MCF 10A (cell line): ENCODE results near the gene VNN1. TPM values are rescaled to one million over a fixed set of nuclear protein-coding genes. Genes with fewer than 3 reads are reported as not detected.

Experiments
- BruUV-seq: library from RNA; stranded (reverse); fragments of 400-500 nt; replicated peaks from 2 replicates; lab custom pipeline; 2021; lab: Mats Ljungman, UMichigan
- CTCF ChIA-PET: fragments of 300-600 bp; sonication (Branson Sonifier 250); formaldehyde crosslinking; extraction: SDS; loops from one replicate; lab custom pipeline; 2021; ENCODE audit warnings: antibody characterized with exemption, inconsistent platforms; lab: Yijun Ruan, JAX
- POLR2A ChIA-PET: fragments of 300-600, 350-650 bp; sonication (Branson Sonifier 250); formaldehyde crosslinking; extraction: SDS; loops from one replicate; lab custom pipeline; 2020; ENCODE audit warnings: antibody characterized with exemption, inconsistent platforms; lab: Yijun Ruan, JAX
- DNase-seq: peaks from one replicate; pipeline ENCODE4 v3.0.0-alpha.2; 2018; ENCODE audit not compliant: unreplicated experiment
- H3K27ac Mint-ChIP-seq: one replicate; pipeline ENCODE4 v1.8.0; 2022; ENCODE audit warnings: mild to moderate bottlenecking, low read depth, mixed read lengths; ENCODE audit not compliant: unreplicated experiment
- H3K27me3 Mint-ChIP-seq: one replicate; pipeline ENCODE4 v1.8.0; 2022; ENCODE audit warnings: mixed read lengths; ENCODE audit not compliant: insufficient read depth, unreplicated experiment
- H3K36me3 Mint-ChIP-seq: one replicate; pipeline ENCODE4 v1.8.0; 2022; ENCODE audit warnings: mild to moderate bottlenecking, moderate library complexity, mixed read lengths; ENCODE audit not compliant: insufficient read depth, unreplicated experiment
- H3K4me1 Mint-ChIP-seq: one replicate; pipeline ENCODE4 v1.8.0; 2022; ENCODE audit warnings: mixed read lengths; ENCODE audit not compliant: insufficient read depth, unreplicated experiment
- H3K4me3 Mint-ChIP-seq: one replicate; pipeline ENCODE4 v1.8.0; 2022; ENCODE audit warnings: mild to moderate bottlenecking, moderate library complexity, mixed read lengths; ENCODE audit not compliant: unreplicated experiment
- H3K9me3 Mint-ChIP-seq: one replicate; pipeline ENCODE4 v1.8.0; 2022; ENCODE audit warnings: mixed read lengths; ENCODE audit not compliant: unreplicated experiment
- intact Hi-C: fragments of 100-400 bp; cut with micrococcal nuclease; formaldehyde crosslinking; loops from 2 replicates; pipeline ENCODE4 v1.14.1; 2022
- total RNA-seq: library from RNA; stranded (reverse); gene quantifications from 2 replicates; pipeline ENCODE4 v1.2.3, GENCODE V29; 2022
- TF ChIP-seq, protein P1 (sequence below): fragments of 200-600 bp; IDR thresholded peaks from one replicate; pipeline ENCODE4 v1.8.0; 2022; ENCODE audit warnings: antibody characterized with exemption, mild to moderate bottlenecking; ENCODE audit not compliant: unreplicated experiment

The VNN1 gene
- total RNA-seq, 1 experiment from 2014 or later: 3.5 TPM

DNA sequence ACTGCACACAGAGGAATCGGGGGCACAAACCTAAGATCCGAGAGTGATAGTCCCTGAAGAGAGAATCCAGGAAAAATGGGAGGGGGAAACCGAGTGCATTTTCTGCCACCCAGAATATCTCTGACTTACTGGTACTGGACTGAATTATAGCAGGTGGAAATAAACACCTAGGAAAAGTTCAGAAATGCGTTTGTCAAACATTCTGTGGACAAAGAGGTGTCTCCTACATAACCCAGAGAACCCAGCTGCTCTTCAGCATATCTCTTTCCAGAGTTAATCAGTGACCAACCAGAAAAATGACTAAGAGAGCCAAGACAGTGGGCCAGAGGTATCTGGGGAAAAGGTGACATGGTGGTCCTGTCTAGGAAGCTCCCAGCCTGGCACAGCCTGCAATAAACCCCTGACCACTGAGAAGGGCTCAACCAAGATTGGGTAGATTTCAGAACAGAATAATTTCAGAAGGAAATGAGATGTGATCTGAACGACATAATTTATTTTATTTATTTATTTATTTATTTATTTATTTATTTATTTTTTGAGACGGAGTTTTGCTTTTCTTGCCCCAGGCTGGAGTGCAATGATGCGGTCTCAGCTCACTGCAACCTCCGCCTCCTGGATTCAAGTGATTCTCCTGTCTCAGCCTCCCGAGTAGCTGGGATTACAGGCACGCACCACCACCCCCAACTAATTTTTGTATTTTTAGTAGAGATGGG lies 6.0 kb upstream of the VNN1 start:
- no peaks in the 10 kb centered on the region for H3K9me3 Mint-ChIP-seq
- BruUV-seq: no TSS peak
- POLR2A ChIA-PET: no interaction called here

DNA sequence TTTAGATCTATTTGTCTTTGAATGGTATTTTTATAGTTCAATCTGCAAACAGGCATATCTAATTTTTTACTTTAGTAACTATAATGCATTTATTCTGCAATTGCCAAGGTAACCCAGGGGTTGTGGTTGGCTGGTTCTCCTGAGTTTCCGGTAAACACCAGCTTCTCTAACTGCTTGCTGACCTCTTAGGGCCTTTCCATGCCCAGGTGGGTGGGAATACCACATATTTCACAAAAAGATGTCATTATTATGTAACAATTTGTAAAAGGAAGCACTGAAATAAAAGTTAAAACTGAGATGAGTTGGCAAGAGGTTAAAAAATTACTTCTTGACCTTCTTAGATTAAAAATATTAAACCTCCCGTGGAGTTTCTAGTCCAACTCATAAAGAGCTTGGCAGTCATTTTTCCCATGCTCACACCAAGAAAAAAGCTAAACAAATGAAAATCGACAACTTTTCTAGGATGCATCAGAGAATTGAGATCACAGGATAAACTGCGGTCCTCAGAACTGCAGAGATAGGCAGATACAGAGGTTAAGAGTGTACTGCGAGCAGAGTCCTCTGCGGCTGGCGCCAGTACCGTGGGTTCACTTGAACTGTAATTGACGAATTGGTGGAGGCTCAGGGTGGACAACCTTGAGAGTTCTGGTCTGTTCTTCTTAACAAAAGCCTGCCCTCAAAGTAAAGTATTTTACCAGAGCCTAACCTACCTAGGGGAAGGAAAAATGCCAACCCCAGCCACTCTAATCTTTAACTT lies 2.2 kb upstream of the VNN1 start:
- TF ChIP-seq, protein P1, sequence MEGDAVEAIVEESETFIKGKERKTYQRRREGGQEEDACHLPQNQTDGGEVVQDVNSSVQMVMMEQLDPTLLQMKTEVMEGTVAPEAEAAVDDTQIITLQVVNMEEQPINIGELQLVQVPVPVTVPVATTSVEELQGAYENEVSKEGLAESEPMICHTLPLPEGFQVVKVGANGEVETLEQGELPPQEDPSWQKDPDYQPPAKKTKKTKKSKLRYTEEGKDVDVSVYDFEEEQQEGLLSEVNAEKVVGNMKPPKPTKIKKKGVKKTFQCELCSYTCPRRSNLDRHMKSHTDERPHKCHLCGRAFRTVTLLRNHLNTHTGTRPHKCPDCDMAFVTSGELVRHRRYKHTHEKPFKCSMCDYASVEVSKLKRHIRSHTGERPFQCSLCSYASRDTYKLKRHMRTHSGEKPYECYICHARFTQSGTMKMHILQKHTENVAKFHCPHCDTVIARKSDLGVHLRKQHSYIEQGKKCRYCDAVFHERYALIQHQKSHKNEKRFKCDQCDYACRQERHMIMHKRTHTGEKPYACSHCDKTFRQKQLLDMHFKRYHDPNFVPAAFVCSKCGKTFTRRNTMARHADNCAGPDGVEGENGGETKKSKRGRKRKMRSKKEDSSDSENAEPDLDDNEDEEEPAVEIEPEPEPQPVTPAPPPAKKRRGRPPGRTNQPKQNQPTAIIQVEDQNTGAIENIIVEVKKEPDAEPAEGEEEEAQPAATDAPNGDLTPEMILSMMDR: no peak
- no peaks in the 10 kb centered on the region for H3K27me3 Mint-ChIP-seq
- H3K9me3 Mint-ChIP-seq: no peaks in the 10 kb centered on the region
- ChIA-PET POLR2A (interaction anchor here (0.5 to 1.9 kb wide), 3 partner anchors 12 to 99 kb away, joined by 3 to 5 read pairs (median 3); no protein-coding TSS in a partner anchor), CTCF (interaction anchor here (0.6 to 3.2 kb wide), 27 partner anchors 8 to 797 kb away, joined by 3 to 57 read pairs (median 4); no protein-coding TSS in a partner anchor)
- no peak for DNase-seq
- H3K4me1 Mint-ChIP-seq: peaks cover 11% of the 10 kb centered on the region
- no TSS peak for BruUV-seq
- H3K4me3 Mint-ChIP-seq: no peak overlapping the region
- intact Hi-C loops: loop anchor here (1.0 kb wide), 4 partner anchors 47 to 186 kb away; no protein-coding TSS in a partner anchor
- H3K27ac Mint-ChIP-seq: no peak overlapping the region
- H3K36me3 Mint-ChIP-seq: peaks cover 4% of the 10 kb centered on the region

More for the DNA sequence above, 6.0 kb upstream of the VNN1 start:
- Mint-ChIP-seq H3K4me3 (no peak overlapping the region), H3K4me1 (peaks cover 6% of the 10 kb centered on the region), H3K27ac (no peak overlapping the region), H3K27me3 (no peaks in the 10 kb centered on the region), H3K36me3 (peaks cover 4% of the 10 kb centered on the region)
- TF ChIP-seq, protein P1: no peak
- intact Hi-C loops: no loop called here
- CTCF ChIA-PET: interaction anchor here (0.7 to 1.0 kb wide), 3 partner anchors 8 to 60 kb away, joined by 3 to 5 read pairs (median 4); no protein-coding TSS in a partner anchor
- DNase-seq: no peak

DNA sequence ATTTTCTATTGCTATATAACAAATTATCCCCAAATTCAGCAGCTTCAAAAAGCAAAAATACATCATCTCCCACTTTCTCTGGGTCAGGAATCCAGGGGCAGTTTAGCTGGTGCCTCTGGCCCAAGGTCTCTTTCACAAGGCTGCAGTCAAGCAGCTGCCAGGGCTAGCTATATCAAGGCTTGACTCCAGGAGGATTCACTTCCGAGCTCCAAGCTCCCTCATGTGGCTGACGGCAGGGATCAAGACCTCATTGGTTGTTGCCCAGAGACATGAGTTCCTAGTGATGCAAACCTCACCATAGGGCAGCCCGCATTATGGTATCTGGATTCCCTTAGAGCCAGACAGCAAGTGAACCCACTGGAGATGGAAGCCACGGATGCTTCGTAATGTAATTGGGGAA lies 1.3 kb upstream of the VNN1 start:
- H3K27me3 Mint-ChIP-seq: no peaks in the 10 kb centered on the region
- TF ChIP-seq, protein P1: peak; percentile 51
- H3K36me3 Mint-ChIP-seq: peaks cover 4% of the 10 kb centered on the region
- DNase-seq: peak; percentile 84
- POLR2A ChIA-PET: interaction anchor here (0.6 to 1.9 kb wide), 7 partner anchors 13 to 185 kb away, joined by 3 to 5 read pairs (median 3); no protein-coding TSS in a partner anchor
- H3K9me3 Mint-ChIP-seq: no peaks in the 10 kb centered on the region
- BruUV-seq: no TSS peak
- no peak overlapping the region for H3K27ac Mint-ChIP-seq
- intact Hi-C loops: loop anchor here (1.0 kb wide), 4 partner anchors 46 to 185 kb away; no protein-coding TSS in a partner anchor
- CTCF ChIA-PET: interaction anchor here (0.6 to 3.2 kb wide), 29 partner anchors 9 to 933 kb away, joined by 3 to 57 read pairs (median 4); no protein-coding TSS in a partner anchor
- H3K4me3 Mint-ChIP-seq: no peak overlapping the region
- peaks cover 11% of the 10 kb centered on the region for H3K4me1 Mint-ChIP-seq

DNA sequence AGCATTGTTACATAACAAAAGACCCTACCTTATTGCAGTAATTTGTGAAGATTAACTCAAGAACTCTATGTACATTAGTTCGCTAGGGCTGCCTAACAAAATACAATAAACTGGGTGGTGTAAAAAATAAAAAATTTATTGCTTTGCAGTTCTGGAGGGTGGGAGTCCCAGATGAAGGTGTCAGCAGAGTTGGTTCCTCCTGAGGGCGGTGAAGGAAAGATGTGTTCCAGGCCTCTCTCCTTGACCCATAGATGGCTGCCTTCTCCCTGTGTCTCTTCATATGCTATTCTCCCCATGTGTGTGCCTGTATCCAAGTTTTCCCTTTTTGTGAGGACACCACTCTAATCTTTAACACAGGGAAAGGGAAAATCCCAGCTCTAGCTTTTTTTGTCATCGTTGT lies 305 bp upstream of the VNN1 start:
- CTCF ChIA-PET: interaction anchor here (0.7 to 3.2 kb wide), 8 partner anchors 10 to 468 kb away, joined by 3 to 57 read pairs (median 8); no protein-coding TSS in a partner anchor
- intact Hi-C loops: no loop called here

More for the DNA sequence above, 305 bp upstream of the VNN1 start:
- POLR2A ChIA-PET: no interaction called here
- TF ChIP-seq, protein P1: no peak
- no TSS peak for BruUV-seq
- Mint-ChIP-seq H3K36me3 (peaks cover 4% of the 10 kb centered on the region), H3K27me3 (no peaks in the 10 kb centered on the region), H3K4me3 (no peak overlapping the region), H3K9me3 (no peaks in the 10 kb centered on the region), H3K4me1 (peaks cover 11% of the 10 kb centered on the region), H3K27ac (no peak overlapping the region)
- DNase-seq: no peak
